Esophagus muscularis mucosa (tissue), 4 donors: ENCODE results near the gene GABRR2. TPM values are rescaled to one million over a fixed set of nuclear protein-coding genes. Genes with fewer than 3 reads are reported as not detected.
A peak's percentile ranks its signal among the peaks of the same experiment; 100 is the strongest.

Source experiments
- DNase-seq: peaks from one replicate; pipeline ENCODE4 v3.0.0-alpha.2; 2017; ENCODE audit errors: extremely low spot score
- H3K27ac ChIP-seq, 4 donors: fragments of 200-600 bp; sonication (generic); replicated peaks in 1 of 4; 1 replicate in 3 of 4; 2 replicates in 1 of 4; pipeline ENCODE4 v1.5.1; 2016 to 2019; ENCODE audit warnings: mild to moderate bottlenecking in 1 of 4
- H3K27me3 ChIP-seq, 4 donors: fragments of 200-600 bp; sonication (generic); one replicate each; pipeline versions ENCODE4 v1.5.1 to v1.6.0; 2016 to 2019
- H3K36me3 ChIP-seq, 4 donors: fragments of 200-600 bp; sonication (generic); one replicate each; pipeline ENCODE4 v1.5.1; 2016 to 2019
- H3K4me1 ChIP-seq, 4 donors: fragments of 200-600 bp; sonication (generic); one replicate each; pipeline ENCODE4 v1.5.1; 2016 to 2019
- H3K4me3 ChIP-seq, 4 donors: fragments of 200-600 bp; sonication (generic); 1 replicate in 2 of 4; 2 replicates in 2 of 4; pipeline ENCODE4 v1.5.1; 2016 to 2019; ENCODE audit warnings: mild to moderate bottlenecking in 4 of 4, moderate library complexity in 1 of 4
- H3K9me3 ChIP-seq, 4 donors: fragments of 200-600 bp; sonication (generic); 1 replicate in 3 of 4; 2 replicates in 1 of 4; pipeline ENCODE4 v1.5.1; 2016 to 2019
- CTCF ChIP-seq, 3 experiments: fragments of 200-600 bp in 2 of 3; fragments of 450-650 bp in 1 of 3; sonication (generic) in 2 of 3; IDR thresholded peaks; one replicate each; pipeline ENCODE4 v1.5.1; 2017 to 2019; ENCODE audit warnings: antibody characterized with exemption in 3 of 3, mild to moderate bottlenecking in 2 of 3, moderate library complexity in 1 of 3
- EP300 ChIP-seq: sonication (generic); formaldehyde crosslinking; IDR thresholded peaks from one replicate; pipeline ENCODE4 v1.6.1; 2017; ENCODE audit warnings: antibody characterized with exemption
- POLR2A ChIP-seq: fragments of 450-650 bp; IDR thresholded peaks from one replicate; pipeline ENCODE4 v1.6.1; 2017; ENCODE audit warnings: antibody characterized with exemption, moderate library complexity, mild to moderate bottlenecking, low read depth
- POLR2AphosphoS5 ChIP-seq, 2 donors: sonication (generic); formaldehyde crosslinking; IDR thresholded peaks; one replicate each; pipeline ENCODE4 v1.6.1; 2017; ENCODE audit warnings: antibody characterized with exemption in 2 of 2
- WGBS: methylation state at CpG from one replicate; pipeline ENCODE4 v1.1.5; 2018; 5-methylcytosine and 5-hydroxymethylcytosine counted together
- intact Hi-C: fragments of 100-400 bp; cut with DNase I; formaldehyde crosslinking; loops from one replicate; pipeline ENCODE4 v1.15.1; 2023
- total RNA-seq, 4 donors: library from RNA; depleted of rRNA; stranded (reverse); fragments of >200 nt; gene quantifications; one replicate each; pipeline versions ENCODE4 v1.1.0 to v1.2.1, GENCODE V29; 2016

The GABRR2 gene
- total RNA-seq, 4 donors from 2014 or later, result 0.33 to 0.46 (median 0.45) TPM; not detected in 1

GRCh38 chr6:89314692-89315091 lies 407 bp downstream of the GABRR2 start:
- Histone ChIP-seq H3K36me3 (peaks cover 0 to 9% (median 8%) of the 10 kb centered on the region in 4 donors), H3K9me3 (no peaks in the 10 kb centered on the region), H3K27me3 (no peaks in the 10 kb centered on the region), H3K4me3 (no peak overlapping the region), H3K27ac (no peak overlapping the region), H3K4me1 (peaks cover 22 to 24% (median 23%) of the 10 kb centered on the region in 4 donors)
- no peak for DNase-seq
- WGBS, result 83% methylated on average over 7 of the region's 7 CpGs
- intact Hi-C loops, result no loop called here
- TF ChIP-seq POLR2AphosphoS5 (IDR thresholded peaks at IDR 0.05) (no peak), EP300 (no peak), POLR2A (no peak), CTCF (IDR thresholded peaks at IDR 0.05) (no peak)

- Histone ChIP-seq H3K4me3 (no peak overlapping the region), H3K9me3 (no peaks in the 10 kb centered on the region), H3K36me3 (peaks cover 0 to 9% (median 8%) of the 10 kb centered on the region in 4 donors), H3K27ac (peak overlapping the region; percentile 27 to 63 (median 56)), H3K4me1 (peaks cover 22 to 24% (median 23%) of the 10 kb centered on the region in 4 donors), H3K27me3 (no peaks in the 10 kb centered on the region)
- DNase-seq, result no peak
- TF ChIP-seq CTCF (IDR thresholded peaks at IDR 0.05), result no peak
- no peak for TF ChIP-seq POLR2AphosphoS5 (IDR thresholded peaks at IDR 0.05)
- TF ChIP-seq EP300, result no peak
- no peak for TF ChIP-seq POLR2A
- intact Hi-C loops, result no loop called here
- 22% methylated on average over 1 of the region's 1 CpG for WGBS
Measured at GRCh38 chr6:89313006-89313405, 2.1 kb downstream of the GABRR2 start.

GRCh38 chr6:89311853-89312531 lies 3.1 kb downstream of the GABRR2 start:
- no peaks in the 10 kb centered on the region for H3K9me3 ChIP-seq
- H3K27me3 ChIP-seq, result no peaks in the 10 kb centered on the region
- WGBS, result 38% methylated on average over 9 of the region's 9 CpGs
- TF ChIP-seq POLR2A (no peak), CTCF (IDR thresholded peaks at IDR 0.05) (peak in 2 of 3 experiments; percentile 9 to 20), POLR2AphosphoS5 (IDR thresholded peaks at IDR 0.05) (peak in 1 of 2 donors; percentile 16), EP300 (no peak)
- peaks cover 0 to 9% (median 8%) of the 10 kb centered on the region in 4 donors for H3K36me3 ChIP-seq
- intact Hi-C loops, result no loop called here
- H3K27ac ChIP-seq, result peak overlapping the region; percentile 27 to 63 (median 56)
- peak overlapping the region in 3 of 4 donors; percentile 5 to 24 (median 21) for H3K4me3 ChIP-seq
- peaks cover 22 to 24% (median 23%) of the 10 kb centered on the region in 4 donors for H3K4me1 ChIP-seq
- DNase-seq, result no peak

GRCh38 chr6:89311530-89311852 lies 3.6 kb downstream of the GABRR2 start:
- Histone ChIP-seq H3K27me3 (no peaks in the 10 kb centered on the region), H3K9me3 (no peaks in the 10 kb centered on the region), H3K27ac (peak overlapping the region in 1 of 4 donors; percentile 63), H3K36me3 (peaks cover 0 to 9% (median 8%) of the 10 kb centered on the region in 4 donors), H3K4me1 (peaks cover 22 to 24% (median 23%) of the 10 kb centered on the region in 4 donors), H3K4me3 (no peak overlapping the region)
- DNase-seq, result no peak
- 35% methylated on average over 4 of the region's 5 CpGs for WGBS
- intact Hi-C loops, result no loop called here
- no peak for TF ChIP-seq POLR2A
- no peak for TF ChIP-seq EP300
- peak in 1 of 3 experiments; percentile 52 for TF ChIP-seq CTCF (IDR thresholded peaks at IDR 0.05)
